DMS114 treated with DMSO at 0.1 percent for 48 hours (cell line): ENCODE data around the gene MISFA.
"Not testable (repeated sequence)": the region's sequence is repeated elsewhere in the genome, so short reads cannot be mapped to it uniquely, and the experiment has no call there.

Experiments
- DNase-seq: peaks from one replicate; lab custom pipeline; 2025; ENCODE audit not compliant: unreplicated experiment; lab: John Stamatoyannopoulos, UW

Gene MISFA

GRCh38 chr11:18599739-18600230, at the start of gene MISFA:
TSS of gene MISFA (plus strand) at chr11:18599789. CDS start at chr11:18599929, 140 bp downstream.
- no peak for DNase-seq

GRCh38 chr11:18563090-18563730, 36.4 kb upstream of the MISFA start:
- no peak for DNase-seq

- no peak for DNase-seq
Measured at GRCh38 chr11:18564149-18564548, 35.4 kb upstream of the MISFA start.

GRCh38 chr11:18566406-18566805, 33.2 kb upstream of the MISFA start:
- no peak for DNase-seq

GRCh38 chr11:18567081-18567480, 32.5 kb upstream of the MISFA start:
- no peak for DNase-seq

GRCh38 chr11:18575361-18575760, 24.2 kb upstream of the MISFA start:
- no peak for DNase-seq

- no peak for DNase-seq
Measured at GRCh38 chr11:18578975-18579598, 20.5 kb upstream of the MISFA start.

- DNase-seq = no peak
Measured at GRCh38 chr11:18580113-18580766, 19.3 kb upstream of the MISFA start.

- DNase-seq = no peak
Measured at GRCh38 chr11:18581825-18582224, 17.8 kb upstream of the MISFA start.

- DNase-seq = peak; percentile 53
Measured at GRCh38 chr11:18588297-18589252, 11.0 kb upstream of the MISFA start, which contains the start of gene UEVLD. TSS of gene UEVLD (minus strand) at chr11:18588734. CDS start at chr11:18588654, 80 bp downstream.

- no peak for DNase-seq
Measured at GRCh38 chr11:18590571-18590970, 9.0 kb upstream of the MISFA start.

GRCh38 chr11:18594088-18594487, 5.5 kb upstream of the MISFA start:
- not testable (repeated sequence) for DNase-seq

GRCh38 chr11:18594999-18595749, 4.4 kb upstream of the MISFA start:
- no peak for DNase-seq

- no peak for DNase-seq
Measured at GRCh38 chr11:18600915-18601569, 1.5 kb downstream of the MISFA start.

GRCh38 chr11:18608376-18608775, 8.8 kb downstream of the MISFA start:
- DNase-seq = no peak

GRCh38 chr11:18611196-18611595, 11.6 kb downstream of the MISFA start:
- DNase-seq = no peak

- no peak for DNase-seq
Measured at GRCh38 chr11:18612394-18612793, 12.8 kb downstream of the MISFA start.

GRCh38 chr11:18614667-18615066, 15.1 kb downstream of the MISFA start:
- DNase-seq = no peak

- DNase-seq = no peak
Measured at GRCh38 chr11:18615628-18616392, 16.2 kb downstream of the MISFA start.
